HG02678 (cell line): ENCODE results near the gene SGPP2.
"Not testable (repeated sequence)": the region's sequence is repeated elsewhere in the genome, so short reads cannot be mapped to it uniquely, and the experiment has no call there.

Experiments used
- ATAC-seq: cut with Tn5 transposase; IDR thresholded peaks from one replicate; pipeline ENCODE4 v1.9.1; 2021; ENCODE audit warnings: mild to moderate bottlenecking, moderate library complexity; ENCODE audit not compliant: unreplicated experiment

SGPP2 gene, protein sequence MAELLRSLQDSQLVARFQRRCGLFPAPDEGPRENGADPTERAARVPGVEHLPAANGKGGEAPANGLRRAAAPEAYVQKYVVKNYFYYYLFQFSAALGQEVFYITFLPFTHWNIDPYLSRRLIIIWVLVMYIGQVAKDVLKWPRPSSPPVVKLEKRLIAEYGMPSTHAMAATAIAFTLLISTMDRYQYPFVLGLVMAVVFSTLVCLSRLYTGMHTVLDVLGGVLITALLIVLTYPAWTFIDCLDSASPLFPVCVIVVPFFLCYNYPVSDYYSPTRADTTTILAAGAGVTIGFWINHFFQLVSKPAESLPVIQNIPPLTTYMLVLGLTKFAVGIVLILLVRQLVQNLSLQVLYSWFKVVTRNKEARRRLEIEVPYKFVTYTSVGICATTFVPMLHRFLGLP

DNA sequence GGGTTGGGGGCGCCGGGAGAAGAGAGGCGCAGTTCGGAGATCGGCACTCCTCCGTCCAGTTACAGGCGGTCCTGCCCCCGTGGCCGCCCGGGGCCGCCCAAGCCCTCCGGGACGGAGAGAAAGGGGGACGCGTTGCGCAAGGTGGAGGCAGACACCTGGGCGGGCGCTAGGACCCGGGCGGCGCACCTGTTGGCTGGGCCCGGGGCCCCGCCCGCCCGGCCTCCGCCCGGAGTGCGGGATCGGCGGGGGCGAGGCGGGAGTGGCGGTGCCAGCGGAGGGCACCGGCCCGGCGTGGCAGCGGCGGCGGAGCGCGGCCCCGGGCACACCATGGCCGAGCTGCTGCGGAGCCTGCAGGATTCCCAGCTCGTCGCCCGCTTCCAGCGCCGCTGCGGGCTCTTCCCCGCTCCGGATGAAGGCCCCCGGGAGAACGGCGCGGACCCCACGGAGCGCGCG, at the start of gene SGPP2:
SGPP2 (plus strand) TSS at position 268 of the 453 bp plus-strand sequence; CDS start at position 328, 60 bp downstream.
- peak; percentile 30 for ATAC-seq

DNA sequence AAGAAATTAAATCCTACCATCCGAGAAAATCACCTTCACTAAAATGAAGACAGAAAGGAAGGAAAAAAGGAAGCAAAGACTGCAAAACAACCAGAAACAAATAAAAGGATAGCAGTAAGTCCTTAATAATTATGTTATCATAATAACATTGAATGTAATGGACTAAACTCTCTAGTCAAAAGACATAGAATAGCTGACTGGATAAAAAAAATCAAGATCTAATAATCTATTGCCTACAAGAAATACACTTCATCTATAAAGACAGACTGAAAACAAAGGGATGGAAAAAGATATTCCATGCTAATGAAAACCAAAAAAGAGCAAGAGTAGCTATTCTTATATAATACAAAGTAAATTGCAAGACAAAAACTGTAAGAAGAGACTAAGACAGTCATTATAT, 48.5 kb upstream of the SGPP2 start:
- ATAC-seq = no peak

DNA sequence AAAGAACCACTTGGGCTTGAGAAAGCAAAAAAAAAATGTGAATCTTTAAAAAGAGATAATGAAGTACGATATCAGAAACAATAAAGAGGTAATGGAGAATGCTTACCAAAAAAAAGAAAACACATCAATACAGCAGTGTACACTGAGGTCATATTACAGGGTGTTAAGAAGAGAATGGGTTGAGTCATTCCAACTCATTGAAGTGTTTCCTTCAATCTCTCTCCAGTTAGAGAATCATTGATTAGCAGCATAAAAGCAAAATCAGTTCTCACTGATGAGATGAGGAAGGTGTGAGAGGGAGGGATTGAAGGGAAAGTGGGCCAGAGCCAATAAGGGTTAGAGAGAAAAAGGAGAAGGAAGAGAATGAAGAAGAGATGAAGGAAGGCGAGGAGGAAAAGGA, 43.9 kb upstream of the SGPP2 start:
- no peak for ATAC-seq

DNA sequence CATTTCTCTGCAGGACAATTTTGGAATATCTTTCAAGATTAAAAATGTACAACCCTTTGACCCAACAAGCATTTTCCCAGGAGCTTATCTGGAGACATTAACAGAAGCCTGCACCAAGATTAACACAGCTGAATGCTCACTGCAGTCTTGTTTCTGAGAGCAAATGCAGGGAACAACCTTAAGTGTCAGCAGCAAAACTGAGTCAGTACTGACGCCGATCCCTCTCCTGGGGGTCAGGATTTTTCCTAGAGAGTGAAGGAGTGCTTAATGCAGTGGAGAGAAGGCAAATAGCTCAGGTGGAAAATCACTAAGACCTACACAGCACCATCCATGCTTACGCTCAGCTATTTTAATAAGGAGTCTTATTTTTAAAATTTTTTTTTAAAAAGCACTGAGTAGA, 42.8 kb upstream of the SGPP2 start:
- ATAC-seq = no peak

DNA sequence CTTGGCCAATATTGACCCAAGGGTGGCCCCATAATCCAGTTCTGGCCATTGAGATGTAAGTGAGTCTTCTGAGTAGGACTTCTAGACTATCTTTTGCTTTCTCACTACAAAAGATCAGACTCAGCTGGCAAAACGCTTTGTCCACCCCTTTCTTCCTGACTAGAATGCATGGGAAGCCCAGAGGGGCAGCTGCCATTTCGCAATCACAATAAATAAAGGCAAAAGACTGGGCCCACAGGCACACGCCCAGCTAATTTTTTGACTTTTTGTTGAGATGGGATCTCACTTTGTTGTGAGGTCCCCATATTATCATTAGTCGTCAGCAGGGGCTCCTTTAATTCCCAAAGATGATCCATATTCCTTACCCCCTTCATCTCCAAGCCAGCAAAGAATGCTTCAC, 41.1 kb upstream of the SGPP2 start:
- no peak for ATAC-seq

DNA sequence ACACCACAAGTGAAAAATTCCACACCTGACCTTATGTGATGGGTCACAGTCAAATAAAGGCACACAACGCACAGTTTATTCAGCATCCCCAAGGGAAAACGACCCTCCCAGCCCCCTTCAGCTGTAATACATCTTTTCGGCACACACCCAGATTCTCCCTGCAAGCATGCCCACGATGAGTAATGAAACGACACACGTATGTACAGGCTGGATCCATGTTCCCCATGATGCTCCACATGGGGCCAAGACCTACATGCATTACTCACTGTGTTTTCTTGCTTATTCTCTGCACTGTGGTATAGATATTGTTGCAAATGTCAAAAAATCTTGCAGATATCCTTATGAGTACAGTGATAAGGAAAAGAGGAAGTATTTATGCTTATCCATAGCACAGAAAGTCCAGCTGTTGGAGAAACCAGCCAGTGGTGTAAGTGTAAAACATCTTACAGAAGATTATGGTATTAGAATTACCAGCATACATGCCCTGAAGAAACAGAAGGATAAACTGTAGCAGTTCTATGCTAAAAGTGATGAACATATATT, 32.5 kb upstream of the SGPP2 start:
- no peak for ATAC-seq

DNA sequence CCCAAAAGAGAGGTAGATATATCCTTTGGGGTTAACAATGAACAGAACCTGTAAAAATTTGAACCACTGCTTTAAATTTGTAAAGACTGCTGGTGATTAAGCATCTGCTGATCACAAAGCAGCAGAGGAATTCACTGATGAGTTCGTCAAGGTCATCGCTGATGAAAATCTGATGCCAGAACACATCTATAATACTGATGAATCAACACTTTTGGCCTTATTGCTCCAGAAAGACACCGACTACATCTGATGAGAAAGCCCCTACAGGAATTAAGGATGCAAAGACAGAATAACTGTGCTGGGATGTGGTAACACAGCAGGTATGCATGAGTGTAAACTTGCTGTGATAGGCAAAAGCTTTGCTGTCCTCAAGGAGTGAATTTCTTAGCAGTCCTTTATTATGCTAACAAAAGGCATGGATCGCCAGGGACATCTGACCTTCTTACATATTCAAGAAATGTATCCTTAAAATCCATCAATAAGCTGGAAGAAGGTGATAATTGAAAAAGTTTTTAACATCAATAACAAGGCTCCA, 30.5 kb upstream of the SGPP2 start:
- ATAC-seq = no peak

DNA sequence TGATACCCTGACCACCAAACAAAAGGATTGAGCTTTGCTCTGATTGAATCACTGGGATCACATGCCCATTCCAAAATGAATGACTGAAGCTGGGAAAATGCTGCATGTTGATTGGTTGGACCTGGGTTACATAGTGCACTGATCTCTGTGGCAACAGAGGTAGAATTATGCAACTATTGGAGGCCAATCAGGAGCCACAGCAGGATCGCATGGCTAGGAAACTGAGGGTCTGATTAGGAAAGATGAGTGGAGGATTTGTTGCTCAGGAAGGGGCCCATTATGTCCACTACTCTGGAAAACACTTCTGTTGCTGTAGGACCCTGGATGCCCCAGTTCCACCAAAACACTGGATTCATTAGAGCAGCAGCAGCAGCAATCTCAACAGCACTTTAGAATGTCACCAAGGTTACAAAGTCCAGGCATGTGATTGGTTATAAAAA, 25.9 kb upstream of the SGPP2 start:
- no peak for ATAC-seq

DNA sequence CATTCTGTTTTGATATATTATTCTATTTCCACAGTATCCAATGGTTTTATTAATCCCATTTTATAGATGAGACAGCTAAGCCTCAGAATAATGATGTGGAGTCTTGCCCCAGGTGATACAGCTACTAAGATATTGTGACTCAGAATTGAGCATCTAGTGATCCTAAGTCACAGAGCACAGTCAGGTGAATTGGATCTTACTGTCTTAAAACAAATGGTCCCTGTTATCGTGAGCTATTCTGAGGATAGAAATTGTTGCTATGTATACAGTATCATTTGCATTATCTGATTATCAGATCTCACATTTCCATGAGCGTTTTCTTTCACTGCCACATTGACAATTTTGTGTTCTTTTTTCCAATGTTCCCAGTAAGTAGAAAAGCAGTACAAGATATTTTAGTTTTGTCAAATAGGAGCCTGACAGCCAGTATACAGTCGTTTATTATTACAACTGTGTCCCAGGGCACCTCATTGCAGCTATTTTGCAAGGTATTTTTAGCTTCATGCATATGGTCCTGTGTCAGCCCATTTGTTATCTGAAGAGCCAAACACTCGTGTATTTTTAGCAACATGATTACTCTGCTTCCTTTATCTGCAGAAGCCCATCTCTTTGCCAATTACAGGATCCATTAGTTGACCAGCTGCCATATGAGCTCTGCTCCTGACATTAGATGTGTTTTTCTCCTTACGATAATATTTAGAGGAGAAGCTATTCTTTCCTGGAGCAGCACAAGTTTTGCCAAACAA, 25.1 kb upstream of the SGPP2 start:
- no peak for ATAC-seq

DNA sequence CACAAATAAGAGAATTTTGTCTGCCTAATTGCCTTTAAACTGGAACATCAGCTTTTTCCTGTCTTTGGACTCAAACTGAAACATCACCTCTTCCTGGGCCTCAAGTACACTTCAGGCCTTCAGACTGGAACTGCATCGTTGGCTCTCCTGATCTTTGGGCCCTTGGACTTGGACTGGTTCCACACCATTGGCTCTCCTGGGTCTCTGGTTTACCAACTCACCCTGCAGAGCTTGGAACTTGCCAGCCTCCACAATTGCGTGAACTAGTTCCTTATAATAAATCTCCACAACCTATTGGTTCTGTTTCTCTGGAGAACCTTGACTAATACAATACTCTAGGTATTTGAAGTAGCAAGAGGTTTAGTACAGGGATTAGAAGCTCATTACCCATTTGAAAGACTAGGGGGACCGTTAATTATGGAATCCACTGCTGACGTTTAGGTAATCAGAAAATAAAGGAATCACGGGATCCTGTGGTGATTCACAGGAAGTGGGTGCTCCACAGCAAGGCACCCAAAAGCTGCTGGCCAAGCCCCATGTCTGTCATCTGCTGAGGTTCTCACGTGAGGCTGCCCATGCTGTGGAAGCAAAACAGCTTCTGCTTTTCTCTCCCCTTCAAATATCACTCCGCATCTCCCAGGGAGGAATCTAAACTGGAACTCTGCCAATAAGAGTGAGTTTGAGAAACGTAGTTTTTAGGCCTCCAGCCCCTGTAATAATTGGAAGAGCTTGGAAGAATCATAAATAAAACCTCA, 20.0 kb upstream of the SGPP2 start:
- ATAC-seq = no peak

DNA sequence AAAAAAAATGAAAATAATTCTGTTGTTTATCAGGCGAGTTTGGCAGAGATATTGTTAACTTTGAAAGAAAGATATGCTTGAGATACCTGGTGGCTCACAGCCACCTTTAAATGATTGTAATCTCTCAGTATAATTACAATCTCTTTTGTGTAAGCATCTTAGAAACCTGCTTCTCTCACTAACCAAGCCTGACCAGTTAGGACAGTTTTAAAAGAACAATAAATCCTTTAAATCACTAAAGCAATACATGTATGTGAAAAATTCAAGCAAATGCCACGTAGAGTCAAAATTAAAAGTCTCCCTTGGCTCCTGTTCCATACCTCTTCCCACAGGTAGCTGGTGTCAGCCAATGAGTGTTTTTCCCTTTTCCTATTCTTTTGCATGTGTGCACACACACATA, 15.7 kb upstream of the SGPP2 start:
- no peak for ATAC-seq

DNA sequence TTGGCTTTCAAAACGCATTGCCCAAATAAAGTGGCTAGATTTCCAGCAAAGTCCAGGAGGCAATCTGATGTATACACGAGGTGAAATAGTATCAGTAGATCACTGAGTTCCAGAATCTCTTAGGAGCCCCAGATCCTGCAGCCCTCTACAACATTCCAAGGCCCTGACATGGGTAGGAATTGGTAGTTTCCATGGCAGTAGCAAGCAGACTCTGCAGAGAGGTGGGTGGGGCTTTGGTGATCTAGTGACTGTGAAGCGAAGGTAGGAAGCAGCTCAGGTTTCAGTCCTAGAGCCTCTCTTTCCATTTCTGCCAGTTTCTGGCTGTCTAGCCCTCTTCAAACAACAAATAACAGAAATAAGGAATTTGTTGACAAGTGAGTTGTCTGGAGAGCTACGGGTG, 13.8 kb upstream of the SGPP2 start:
- no peak for ATAC-seq

DNA sequence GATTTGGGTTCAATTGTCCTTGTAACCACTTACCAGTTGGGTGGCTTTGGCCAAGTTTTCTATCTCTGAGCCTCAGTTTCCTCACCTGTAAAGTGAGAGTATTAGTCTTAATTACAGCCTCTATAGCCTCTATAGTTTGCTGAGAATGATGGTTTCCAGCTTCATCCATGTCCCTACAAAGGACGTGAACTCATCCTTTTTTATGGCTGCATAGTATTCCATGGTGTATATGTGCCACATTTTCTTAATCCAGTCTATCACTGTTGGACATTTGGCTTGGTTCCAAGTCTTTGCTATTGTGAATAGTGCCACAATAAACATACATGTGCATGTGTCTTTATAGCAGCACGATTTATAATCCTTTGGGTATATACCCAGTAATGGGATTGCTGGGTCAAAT, 12.0 kb upstream of the SGPP2 start:
- ATAC-seq = not testable (repeated sequence)

DNA sequence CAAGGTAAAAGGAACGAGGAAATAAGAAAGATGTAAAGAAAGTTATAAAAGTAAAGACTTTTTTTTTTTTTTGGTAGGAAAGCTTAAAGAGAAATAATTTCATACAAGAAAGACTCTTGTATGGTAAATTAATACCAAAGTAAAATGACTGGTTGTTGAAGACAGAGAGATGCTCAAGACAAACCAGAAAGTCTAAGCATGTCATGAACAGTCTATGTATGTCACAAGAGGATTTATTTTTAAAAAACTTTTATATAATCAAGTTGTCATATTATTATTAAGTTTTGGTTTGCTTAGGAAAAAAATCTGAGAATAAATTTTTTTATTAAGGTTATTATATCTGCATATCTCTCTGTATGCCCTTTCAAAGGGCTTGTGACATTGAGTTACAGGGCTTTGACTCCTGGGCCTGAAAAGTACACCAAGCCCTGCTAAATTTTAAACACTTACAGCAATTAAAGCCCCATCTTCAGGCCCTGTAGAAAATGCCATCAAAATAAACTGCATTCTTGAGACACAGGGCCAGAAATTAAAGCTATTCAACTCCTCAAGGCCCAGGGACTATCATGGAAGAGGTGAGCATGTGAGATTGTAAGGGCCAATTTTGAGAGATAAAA, 10.9 kb upstream of the SGPP2 start:
- ATAC-seq = no peak

DNA sequence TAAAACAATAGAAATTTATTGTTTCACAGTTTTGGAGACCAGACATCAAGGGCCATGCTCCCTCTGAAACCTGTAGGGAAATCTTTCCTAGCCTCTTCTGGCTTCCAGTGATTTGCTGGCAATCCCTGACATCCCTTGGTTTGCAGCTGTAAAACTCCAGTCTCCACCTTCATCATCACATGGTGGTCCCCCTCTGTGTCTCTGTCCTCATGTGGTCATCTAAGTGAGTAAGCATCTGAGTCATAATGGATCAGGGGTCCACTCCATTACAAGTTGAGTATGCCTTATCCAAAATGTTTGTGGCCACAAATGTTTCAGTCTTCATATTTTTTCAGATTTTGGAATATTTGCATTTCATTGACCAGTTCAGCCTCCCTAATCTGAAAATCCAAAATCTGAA, 5.6 kb upstream of the SGPP2 start:
- ATAC-seq = no peak

DNA sequence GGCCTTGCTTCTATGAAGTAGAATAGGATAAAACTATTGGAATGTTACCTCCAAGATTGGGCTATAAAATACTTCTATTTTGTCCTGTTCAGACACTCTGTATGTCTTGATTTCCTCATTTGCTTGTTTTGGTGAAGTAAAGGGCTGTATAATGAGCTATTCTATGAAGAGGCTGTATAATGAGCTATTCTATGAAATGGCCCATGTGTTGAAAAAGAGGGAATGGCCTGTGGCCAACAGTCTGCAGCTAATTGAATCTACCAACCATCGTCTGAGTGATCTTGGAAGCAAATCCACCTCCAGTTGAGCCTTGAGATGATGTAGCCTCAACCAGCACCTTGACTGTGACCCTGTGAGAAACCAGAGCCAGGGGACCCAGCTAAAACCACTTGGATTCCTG, 3.8 kb upstream of the SGPP2 start:
- no peak for ATAC-seq

DNA sequence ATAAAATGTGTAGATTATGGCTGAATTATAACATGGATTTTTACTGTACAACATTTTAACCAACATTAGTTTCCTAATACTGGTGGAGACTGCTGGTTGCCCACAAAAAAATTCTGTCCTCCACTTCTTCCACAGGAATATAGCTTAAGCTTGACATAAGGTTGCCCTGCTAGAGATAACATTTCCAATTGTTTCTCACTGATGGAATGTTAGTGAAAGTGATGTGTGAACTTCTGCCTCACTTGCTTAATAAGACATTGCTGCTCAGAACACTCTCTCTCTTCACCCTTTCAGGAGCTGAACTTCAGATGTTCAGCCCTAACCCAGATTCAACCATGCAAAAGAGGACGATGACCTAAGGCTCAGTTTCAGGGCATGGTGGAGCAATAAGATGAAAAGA, 2.7 kb upstream of the SGPP2 start:
- no peak for ATAC-seq

DNA sequence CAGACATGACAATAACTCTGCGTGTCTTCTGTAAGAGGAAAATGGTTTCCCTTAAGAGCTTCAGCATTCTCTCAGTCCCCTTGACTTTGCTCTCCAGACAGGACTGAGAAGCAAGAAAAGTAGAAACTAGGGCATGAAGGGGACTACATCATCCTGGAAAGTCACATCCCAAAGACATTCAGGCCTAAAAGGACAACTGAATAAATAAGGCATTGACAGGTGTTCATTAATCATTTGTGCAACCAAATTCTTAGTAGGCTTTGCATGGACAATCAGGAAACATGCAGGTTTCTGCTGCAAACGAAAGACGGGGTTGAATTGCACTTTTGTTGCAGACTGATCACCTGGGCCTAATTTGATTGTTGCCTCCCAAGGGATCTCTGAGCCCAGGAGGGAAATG, 1.2 kb upstream of the SGPP2 start:
- ATAC-seq = no peak

DNA sequence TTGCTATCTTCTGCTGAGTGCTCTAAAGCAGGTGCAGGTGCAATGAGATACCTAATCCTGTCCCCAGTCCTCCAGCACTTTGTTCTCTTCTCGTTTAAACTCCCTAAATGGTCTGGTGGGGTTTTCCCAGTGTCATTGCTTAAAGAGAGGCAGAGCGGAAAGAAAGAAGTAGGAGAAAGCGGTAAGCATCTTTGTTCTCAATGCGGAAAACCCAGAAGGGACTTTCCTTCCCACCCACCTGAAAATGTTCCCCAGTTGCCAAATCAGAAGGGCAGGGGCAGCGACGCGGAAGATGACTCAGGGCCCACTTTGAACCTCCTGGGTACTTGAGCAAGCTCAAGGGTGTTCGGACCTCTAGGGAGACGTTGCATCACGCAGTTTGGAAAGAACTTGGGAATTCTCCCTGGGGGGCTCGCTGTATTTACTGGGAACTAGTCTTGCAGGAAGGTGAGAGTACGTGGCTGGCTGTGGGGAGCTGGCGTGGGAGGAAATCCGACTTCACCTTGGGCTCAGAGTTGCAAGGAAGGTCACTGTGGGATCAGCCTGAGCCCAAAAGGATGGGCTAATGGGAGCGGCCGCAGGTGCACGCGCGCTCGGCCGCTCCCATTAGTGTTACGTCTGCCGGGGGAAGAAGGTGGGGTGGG, 589 bp upstream of the SGPP2 start:
- peak; percentile 34 for ATAC-seq
